Lung (tissue), 12 donors: ENCODE results near the gene STXBP6. TPM values are rescaled to one million over a fixed set of nuclear protein-coding genes. Genes with fewer than 3 reads are reported as not detected.

Source experiments
- ATAC-seq: fragments of 200-7000 bp; cut with Tn5 transposase; one replicate; pipeline ENCODE4 v1.9.1; 2020; ENCODE audit warnings: moderate number of reproducible peaks; ENCODE audit not compliant: insufficient read depth, low FRiP score
- DNase-seq, 3 donors: peaks; one replicate each; pipeline ENCODE4 v3.0.0-alpha.2; 2013 to 2017
- H3K27ac ChIP-seq, 2 donors: one replicate each; pipeline ENCODE4 v1.5.1; 2013; ENCODE audit warnings: mild to moderate bottlenecking in 2 of 2, moderate library complexity in 2 of 2, control low read depth in 1 of 2, inconsistent platforms in 1 of 2, low read depth in 1 of 2, low read length in 1 of 2
- H3K27me3 ChIP-seq, 3 donors: one replicate each; pipeline ENCODE4 v1.5.1; 2013; ENCODE audit warnings: low read length in 2 of 3; ENCODE audit not compliant: control insufficient read depth in 3 of 3, insufficient read depth in 3 of 3
- H3K36me3 ChIP-seq, 4 donors: one replicate each; pipeline ENCODE4 v1.5.1; 2013; ENCODE audit warnings: low read length in 4 of 4, mild to moderate bottlenecking in 1 of 4, moderate library complexity in 1 of 4; ENCODE audit not compliant: control insufficient read depth in 4 of 4, insufficient read depth in 4 of 4
- H3K4me1 ChIP-seq, 5 donors: one replicate each; pipeline ENCODE4 v1.5.1; 2013; ENCODE audit warnings: low read length in 5 of 5, mild to moderate bottlenecking in 2 of 5, moderate library complexity in 1 of 5; ENCODE audit not compliant: control insufficient read depth in 5 of 5, insufficient read depth in 5 of 5
- H3K4me3 ChIP-seq: one replicate; pipeline ENCODE4 v1.5.1; 2013; ENCODE audit warnings: mild to moderate bottlenecking, control low read depth, moderate library complexity
- H3K9ac ChIP-seq, 2 donors: one replicate each; pipeline ENCODE4 v1.5.1; 2013; ENCODE audit warnings: low read length in 2 of 2, control low read depth in 1 of 2; ENCODE audit not compliant: insufficient read depth in 1 of 2
- H3K9me3 ChIP-seq, 4 donors: one replicate each; pipeline ENCODE4 v1.5.1; 2013; ENCODE audit warnings: low read length in 3 of 4, mild to moderate bottlenecking in 1 of 4, moderate library complexity in 1 of 4; ENCODE audit not compliant: control insufficient read depth in 4 of 4, insufficient read depth in 3 of 4
- WGBS, 2 donors: extraction: QIAGEN DNeasy Blood & Tissue Kit; methylation state at CpG; one replicate each; pipeline ENCODE4 v1.1.7; 2013; 5-methylcytosine and 5-hydroxymethylcytosine counted together
- polyA plus RNA-seq, 2 donors: library from polyadenylated mRNA; stranded (reverse); fragments of 200-250 nt; gene quantifications; one replicate each; pipeline ENCODE4 v1.2.1, GENCODE V29; 2013
- total RNA-seq, 2 donors: library from RNA; depleted of rRNA in 1 of 2; stranded (reverse); fragments of >200 nt in 1 of 2; gene quantifications; one replicate each; pipeline ENCODE4 v1.2.1, GENCODE V29; 2014 to 2021
- TF ChIP-seq, protein P1 (sequence below): IDR thresholded peaks from 2 replicates; pipeline ENCODE4 v1.5.1; 2012; ENCODE audit warnings: mild to moderate bottlenecking; ENCODE audit errors: control extremely low read depth, extremely low read depth
- donor health status: control.
- donor health status: control.
- donor health status: Bipolar disorder and iron deficiency.
- donor health status: healthy.
- donor health status: DM: yes; HTN: yes; CAD: no.

Gene STXBP6
- total and polyA plus RNA-seq, 4 donors: 9.3 to 42.5 (median 10.5) TPM

DNA sequence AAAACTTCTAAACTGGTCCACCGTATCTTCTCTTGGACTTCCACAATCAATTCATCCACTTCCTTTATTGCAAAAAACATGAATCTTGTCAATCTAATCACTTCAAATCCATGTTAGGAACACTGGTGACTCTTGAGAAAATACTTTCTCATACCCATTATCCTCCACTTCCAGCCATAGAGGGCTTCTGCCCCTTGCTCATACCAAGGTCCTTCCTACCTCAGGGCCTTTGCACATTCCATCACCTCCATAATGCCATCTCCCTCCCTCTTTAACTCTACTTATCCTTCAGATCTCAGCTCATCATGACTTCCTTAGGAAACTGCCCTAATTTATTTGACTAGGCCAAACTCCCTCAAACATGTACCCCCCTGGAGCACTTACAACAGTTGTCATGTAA lies 16.6 kb downstream of the STXBP6 start:
- no peak for DNase-seq
- peaks cover 0 to 8% (median 2%) of the 10 kb centered on the region in 4 donors for H3K36me3 ChIP-seq
- H3K27ac ChIP-seq: no peak overlapping the region
- no peak for ATAC-seq
- H3K27me3 ChIP-seq: no peaks in the 10 kb centered on the region
- H3K4me1 ChIP-seq: peaks cover 0 to 24% (median 4%) of the 10 kb centered on the region in 5 donors
- no peak overlapping the region for H3K4me3 ChIP-seq
- 97% methylated on average over 1 of the region's 1 CpG for WGBS, 2 donors
- no peaks in the 10 kb centered on the region for H3K9me3 ChIP-seq
- TF ChIP-seq, protein P1, sequence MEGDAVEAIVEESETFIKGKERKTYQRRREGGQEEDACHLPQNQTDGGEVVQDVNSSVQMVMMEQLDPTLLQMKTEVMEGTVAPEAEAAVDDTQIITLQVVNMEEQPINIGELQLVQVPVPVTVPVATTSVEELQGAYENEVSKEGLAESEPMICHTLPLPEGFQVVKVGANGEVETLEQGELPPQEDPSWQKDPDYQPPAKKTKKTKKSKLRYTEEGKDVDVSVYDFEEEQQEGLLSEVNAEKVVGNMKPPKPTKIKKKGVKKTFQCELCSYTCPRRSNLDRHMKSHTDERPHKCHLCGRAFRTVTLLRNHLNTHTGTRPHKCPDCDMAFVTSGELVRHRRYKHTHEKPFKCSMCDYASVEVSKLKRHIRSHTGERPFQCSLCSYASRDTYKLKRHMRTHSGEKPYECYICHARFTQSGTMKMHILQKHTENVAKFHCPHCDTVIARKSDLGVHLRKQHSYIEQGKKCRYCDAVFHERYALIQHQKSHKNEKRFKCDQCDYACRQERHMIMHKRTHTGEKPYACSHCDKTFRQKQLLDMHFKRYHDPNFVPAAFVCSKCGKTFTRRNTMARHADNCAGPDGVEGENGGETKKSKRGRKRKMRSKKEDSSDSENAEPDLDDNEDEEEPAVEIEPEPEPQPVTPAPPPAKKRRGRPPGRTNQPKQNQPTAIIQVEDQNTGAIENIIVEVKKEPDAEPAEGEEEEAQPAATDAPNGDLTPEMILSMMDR: no peak
- no peak overlapping the region for H3K9ac ChIP-seq

DNA sequence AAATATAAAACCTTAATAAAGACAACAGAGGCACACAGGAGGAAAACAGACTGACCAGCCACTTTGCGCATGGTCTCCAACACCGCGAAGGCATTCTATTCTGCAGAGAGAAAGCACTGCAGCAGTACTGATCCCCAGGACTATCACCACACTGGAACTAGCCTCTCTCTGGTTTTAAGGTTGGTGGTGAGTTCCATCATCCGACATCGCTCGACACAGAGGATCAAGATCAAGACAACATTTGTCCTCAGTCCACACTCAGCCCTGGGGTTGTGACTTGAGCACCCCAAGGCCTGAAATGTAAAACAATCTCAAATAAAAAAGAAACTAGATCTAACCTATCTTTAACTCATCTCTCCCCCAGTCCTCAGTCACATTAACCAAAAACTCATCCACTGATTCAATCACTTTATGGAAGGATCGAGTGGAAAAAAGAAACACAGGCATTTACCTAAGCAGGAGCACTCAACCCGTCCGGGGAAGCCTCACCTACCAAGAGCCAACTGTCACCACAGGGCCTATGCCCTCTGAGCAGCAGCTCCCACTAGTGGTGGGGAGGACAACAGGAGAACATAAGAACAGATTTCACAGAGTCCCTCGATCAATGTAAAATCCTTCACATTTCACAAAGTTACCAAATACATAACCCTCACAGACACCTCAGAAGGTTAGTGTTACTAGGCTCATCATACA lies 17.7 kb downstream of the STXBP6 start:
- H3K27ac ChIP-seq: no peak overlapping the region
- H3K4me3 ChIP-seq: no peak overlapping the region
- 89 to 94% methylated on average over 10 of the region's 10 CpGs for WGBS, 2 donors
- H3K27me3 ChIP-seq: no peaks in the 10 kb centered on the region
- no peak overlapping the region for H3K9ac ChIP-seq
- peaks cover 0 to 3% (median 2%) of the 10 kb centered on the region in 4 donors for H3K36me3 ChIP-seq
- ATAC-seq (no peak), DNase-seq (no peak)
- peaks cover 0 to 14% (median 3%) of the 10 kb centered on the region in 5 donors for H3K4me1 ChIP-seq
- no peaks in the 10 kb centered on the region for H3K9me3 ChIP-seq
- TF ChIP-seq, protein P1: no peak

DNA sequence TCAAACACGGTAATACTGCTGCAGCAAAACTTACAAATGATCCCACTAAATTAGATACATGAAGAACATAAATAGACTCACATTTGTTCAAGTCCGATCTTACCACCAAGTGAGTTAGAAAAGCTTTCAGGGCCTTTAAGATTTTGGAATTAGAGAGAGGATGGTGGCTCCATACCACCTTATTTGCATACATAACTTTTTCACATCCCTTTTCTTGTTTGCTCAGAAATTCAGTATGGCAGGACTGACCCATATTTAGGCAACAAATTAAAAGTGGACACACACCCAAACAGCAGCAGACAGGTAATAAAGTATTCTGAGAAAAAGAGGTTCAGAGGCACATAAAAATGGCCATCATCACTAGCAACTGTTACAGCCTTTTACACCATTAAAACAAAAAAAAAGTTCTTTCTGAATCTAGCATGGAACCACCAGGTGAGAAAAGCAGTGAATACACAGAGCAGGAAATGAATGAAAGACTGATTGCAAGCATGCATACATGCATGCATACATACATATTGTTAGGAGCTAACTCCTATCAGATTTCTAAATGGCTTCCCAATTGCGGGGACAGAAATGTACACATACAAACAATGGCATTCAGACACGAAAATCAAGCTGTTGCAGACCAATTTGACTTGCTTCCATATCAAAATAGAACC lies 23.3 kb downstream of the STXBP6 start:
- no peak overlapping the region for H3K4me3 ChIP-seq
- H3K36me3 ChIP-seq: peaks cover under 1 to 4% (median 2%) of the 10 kb centered on the region in 4 donors
- no peaks in the 10 kb centered on the region for H3K9me3 ChIP-seq
- no peak for DNase-seq
- no peak for ATAC-seq
- no peak overlapping the region for H3K9ac ChIP-seq
- 92 to 94% methylated on average over 4 of the region's 4 CpGs for WGBS, 2 donors
- H3K4me1 ChIP-seq: peaks cover 0 to 18% (median 3%) of the 10 kb centered on the region in 5 donors
- TF ChIP-seq, protein P1: no peak
- no peak overlapping the region for H3K27ac ChIP-seq
- no peaks in the 10 kb centered on the region for H3K27me3 ChIP-seq
